ENCODE results near the gene UFSP2. TPM values are rescaled to one million over a fixed set of nuclear protein-coding genes. Genes with fewer than 3 reads are reported as not detected.

UFSP2 gene
- total RNA-seq, 1 donor from 2014 or later = 25.7 TPM

DNA sequence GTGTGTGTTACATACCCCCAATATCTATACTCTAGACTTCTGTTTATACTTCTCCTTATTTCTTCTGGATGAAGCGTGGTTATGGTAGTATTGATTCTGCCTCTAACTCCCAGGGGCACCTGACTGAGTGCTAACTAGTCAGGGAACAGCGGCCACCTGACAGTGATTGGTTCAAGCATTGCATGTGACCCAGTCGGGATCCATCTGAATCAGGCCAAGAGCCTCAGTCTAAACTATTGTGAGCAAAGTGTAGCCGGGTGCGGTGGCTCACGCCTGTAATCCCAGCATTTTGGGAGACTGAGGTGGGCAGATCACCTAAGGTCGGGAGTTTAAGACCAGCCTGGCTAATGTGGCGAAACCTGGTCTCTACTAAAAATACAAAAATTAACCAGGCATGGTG lies 35.8 kb upstream of the UFSP2 start:
- Mint-ChIP-seq H3K4me1 (no peaks in the 10 kb centered on the region), H3K9me3 (no peaks in the 10 kb centered on the region), H3K27me3 (peaks cover 44% of the 10 kb centered on the region), H3K4me3 (no peak overlapping the region), H3K36me3 (ENCODE audit: low read depth) (no peaks in the 10 kb centered on the region), H3K27ac (no peak overlapping the region)
- intact Hi-C loops (cut with micrococcal nuclease) = no loop called here
- DNase-seq = no peak

DNA sequence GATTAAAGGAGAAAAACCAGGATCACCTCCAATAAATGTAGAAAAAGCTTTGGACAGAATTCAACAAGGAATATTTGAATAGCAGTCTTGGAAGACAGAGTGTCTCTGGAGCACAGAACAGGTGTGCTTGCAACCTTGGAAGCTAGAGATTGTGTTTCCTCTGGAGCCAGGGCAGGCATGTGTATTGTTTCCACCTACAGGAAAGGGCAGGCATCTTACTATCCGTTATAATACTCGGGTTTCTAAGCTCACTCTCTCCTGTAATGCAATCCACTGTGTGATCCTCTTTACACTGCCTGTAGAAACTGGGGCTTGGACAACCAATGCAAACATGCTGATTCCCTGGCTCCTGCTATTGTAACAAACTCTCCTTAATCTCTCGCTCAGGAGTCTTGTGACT lies 31.4 kb upstream of the UFSP2 start:
- H3K4me1 Mint-ChIP-seq = no peaks in the 10 kb centered on the region
- intact Hi-C loops (cut with micrococcal nuclease) = no loop called here
- H3K27me3 Mint-ChIP-seq = peaks cover 29% of the 10 kb centered on the region
- no peaks in the 10 kb centered on the region for H3K9me3 Mint-ChIP-seq
- no peaks in the 10 kb centered on the region for H3K36me3 Mint-ChIP-seq (ENCODE audit: low read depth)
- H3K4me3 Mint-ChIP-seq = no peak overlapping the region
- no peak overlapping the region for H3K27ac Mint-ChIP-seq
- no peak for DNase-seq

- peaks cover 29% of the 10 kb centered on the region for H3K27me3 Mint-ChIP-seq
- no peaks in the 10 kb centered on the region for H3K36me3 Mint-ChIP-seq (ENCODE audit: low read depth)
- intact Hi-C loops (cut with micrococcal nuclease) = no loop called here
- DNase-seq = no peak
- H3K9me3 Mint-ChIP-seq = no peaks in the 10 kb centered on the region
- no peak overlapping the region for H3K4me3 Mint-ChIP-seq
- no peak overlapping the region for H3K27ac Mint-ChIP-seq
- no peaks in the 10 kb centered on the region for H3K4me1 Mint-ChIP-seq
Measured at GRCh38 chr4:185456131-185456530, 30.4 kb upstream of the UFSP2 start.

GRCh38 chr4:185445209-185445608 lies 19.4 kb upstream of the UFSP2 start:
- Mint-ChIP-seq H3K4me3 (no peak overlapping the region), H3K27ac (no peak overlapping the region), H3K4me1 (no peaks in the 10 kb centered on the region), H3K27me3 (peaks cover 3% of the 10 kb centered on the region), H3K36me3 (ENCODE audit: low read depth) (no peaks in the 10 kb centered on the region), H3K9me3 (no peaks in the 10 kb centered on the region)
- DNase-seq = no peak
- intact Hi-C loops (cut with micrococcal nuclease) = no loop called here

DNA sequence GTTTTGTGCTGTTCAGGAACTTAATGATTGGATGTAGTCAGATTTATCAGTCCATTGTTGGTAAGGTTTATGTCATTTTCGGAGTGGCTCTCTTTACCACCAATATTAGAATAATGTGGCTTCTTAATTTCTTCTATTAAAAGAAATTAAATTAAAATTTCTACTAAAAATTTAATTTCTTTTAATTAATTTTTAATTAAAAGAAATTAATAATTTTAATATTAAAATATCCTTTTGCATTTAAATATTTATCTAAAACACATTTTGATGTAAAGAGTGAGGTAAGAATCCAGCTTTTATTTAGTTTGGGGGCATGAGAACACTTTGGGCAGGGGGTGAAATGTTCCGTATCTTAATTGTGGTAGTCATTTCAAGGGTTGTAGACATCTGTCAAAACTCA lies 15.7 kb upstream of the UFSP2 start:
- DNase-seq = no peak
- intact Hi-C loops (cut with micrococcal nuclease) = no loop called here
- H3K36me3 Mint-ChIP-seq (ENCODE audit: low read depth) = no peaks in the 10 kb centered on the region
- H3K27me3 Mint-ChIP-seq = peaks cover 6% of the 10 kb centered on the region
- H3K4me3 Mint-ChIP-seq = no peak overlapping the region
- H3K9me3 Mint-ChIP-seq = no peaks in the 10 kb centered on the region
- no peaks in the 10 kb centered on the region for H3K4me1 Mint-ChIP-seq
- no peak overlapping the region for H3K27ac Mint-ChIP-seq

- no peaks in the 10 kb centered on the region for H3K36me3 Mint-ChIP-seq (ENCODE audit: low read depth)
- no peak overlapping the region for H3K27ac Mint-ChIP-seq
- no peaks in the 10 kb centered on the region for H3K9me3 Mint-ChIP-seq
- H3K4me1 Mint-ChIP-seq = no peaks in the 10 kb centered on the region
- no peak overlapping the region for H3K4me3 Mint-ChIP-seq
- H3K27me3 Mint-ChIP-seq = peaks cover 11% of the 10 kb centered on the region
- DNase-seq = no peak
- intact Hi-C loops (cut with micrococcal nuclease) = no loop called here
Measured at GRCh38 chr4:185437809-185438208, 12.0 kb upstream of the UFSP2 start.

DNA sequence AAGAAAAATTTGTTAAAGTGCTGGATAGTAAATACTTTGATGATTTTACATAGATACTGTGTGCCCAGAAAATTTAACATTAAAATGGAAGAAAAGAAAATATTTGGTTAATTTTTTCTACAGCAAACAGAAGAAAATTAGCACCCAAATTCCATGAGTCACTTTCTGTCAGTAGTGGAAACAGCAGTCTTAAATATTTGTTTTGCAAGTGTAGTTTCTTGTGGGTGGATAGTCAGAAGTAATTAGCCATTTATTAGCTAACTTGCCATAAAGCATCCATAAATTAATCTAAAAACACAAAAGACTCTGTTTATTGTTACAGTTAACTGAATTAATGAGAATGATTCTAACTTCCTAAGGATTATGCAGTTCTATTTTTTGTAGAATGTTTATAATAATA lies 9.7 kb upstream of the UFSP2 start:
- Mint-ChIP-seq H3K36me3 (ENCODE audit: low read depth) (no peaks in the 10 kb centered on the region), H3K4me3 (no peak overlapping the region), H3K4me1 (no peaks in the 10 kb centered on the region), H3K9me3 (no peaks in the 10 kb centered on the region), H3K27me3 (peaks cover 15% of the 10 kb centered on the region), H3K27ac (no peak overlapping the region)
- intact Hi-C loops (cut with micrococcal nuclease) = no loop called here
- no peak for DNase-seq

DNA sequence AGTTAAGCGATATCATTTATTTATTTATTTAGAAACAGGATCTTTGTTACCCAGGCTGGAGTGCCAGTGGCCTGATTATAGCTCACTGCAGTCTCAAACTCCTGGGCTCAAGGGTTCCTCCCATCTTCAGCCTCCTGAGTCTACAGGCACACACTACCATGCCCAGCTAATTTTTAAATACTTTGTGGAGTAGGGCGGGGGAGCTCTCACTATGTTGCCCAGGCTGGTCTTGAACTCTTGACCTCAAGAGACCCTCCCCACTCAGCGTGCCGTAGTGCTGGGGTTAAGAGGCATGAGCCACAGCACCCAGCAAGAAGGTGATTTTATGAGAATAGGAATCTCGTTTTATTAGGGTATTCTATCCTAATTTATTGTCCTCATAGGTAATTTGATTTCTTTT lies 3.9 kb upstream of the UFSP2 start:
- Mint-ChIP-seq H3K27ac (no peak overlapping the region), H3K9me3 (no peaks in the 10 kb centered on the region), H3K4me3 (no peak overlapping the region), H3K4me1 (peaks cover 9% of the 10 kb centered on the region), H3K36me3 (ENCODE audit: low read depth) (no peaks in the 10 kb centered on the region), H3K27me3 (peaks cover 20% of the 10 kb centered on the region)
- DNase-seq = no peak
- intact Hi-C loops (cut with micrococcal nuclease) = no loop called here

DNA sequence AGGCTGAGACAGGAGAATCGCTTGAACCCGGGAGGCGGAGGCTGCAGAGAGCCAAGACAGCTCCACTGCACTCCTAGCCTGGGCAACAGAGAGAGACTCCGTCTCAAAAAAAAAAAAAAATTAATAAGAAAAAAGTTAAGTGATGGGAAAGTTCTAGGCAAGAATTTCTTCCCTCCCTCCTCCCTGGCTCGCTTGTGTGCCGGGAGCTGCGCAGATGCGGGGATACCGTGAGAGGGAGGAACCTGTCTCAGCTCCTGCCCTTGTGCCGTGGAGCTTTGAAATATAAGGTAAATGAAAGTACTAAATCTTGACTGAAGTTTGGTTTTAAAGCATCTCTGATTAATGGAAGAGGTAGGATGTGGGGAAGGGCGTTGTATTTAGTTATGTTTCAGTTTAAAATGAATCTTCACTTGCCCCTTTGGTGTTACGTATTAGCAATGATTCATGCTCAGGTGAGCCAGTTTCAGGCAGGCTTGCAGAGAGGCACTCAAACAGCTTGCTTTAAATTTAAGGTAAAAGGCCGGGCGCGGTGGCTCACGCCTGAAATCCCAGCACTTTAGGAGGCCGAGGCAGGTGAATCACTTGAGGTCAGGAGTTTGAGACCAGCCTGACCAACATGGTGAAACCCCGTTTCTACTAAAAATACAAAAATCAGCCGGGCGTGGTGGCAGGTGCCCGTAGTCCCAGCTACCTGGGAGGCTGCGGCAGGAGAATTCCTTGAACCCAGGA lies 1.4 kb upstream of the UFSP2 start:
- DNase-seq = no peak
- Mint-ChIP-seq H3K4me1 (peaks cover 20% of the 10 kb centered on the region), H3K27me3 (peaks cover 20% of the 10 kb centered on the region), H3K4me3 (peak overlapping the region; percentile 33), H3K27ac (peak overlapping the region; percentile 40), H3K36me3 (ENCODE audit: low read depth) (peaks cover 4% of the 10 kb centered on the region), H3K9me3 (no peaks in the 10 kb centered on the region)
- intact Hi-C loops (cut with micrococcal nuclease) = no loop called here

GRCh38 chr4:185424905-185425646 lies 688 bp downstream of the UFSP2 start:
- peak; percentile 68 for DNase-seq
- Mint-ChIP-seq H3K9me3 (no peaks in the 10 kb centered on the region), H3K27me3 (peaks cover 11% of the 10 kb centered on the region), H3K27ac (peak overlapping the region; percentile 98), H3K4me3 (peak overlapping the region; percentile 87), H3K36me3 (ENCODE audit: low read depth) (peaks cover 14% of the 10 kb centered on the region), H3K4me1 (peaks cover 24% of the 10 kb centered on the region)
- intact Hi-C loops (cut with micrococcal nuclease) = loop anchor here (1.0 to 2.0 kb wide), 4 partner anchors 29 to 1921 kb away; partner anchors contain the start of genes ANKRD37, CCDC110 and CFAP97

DNA sequence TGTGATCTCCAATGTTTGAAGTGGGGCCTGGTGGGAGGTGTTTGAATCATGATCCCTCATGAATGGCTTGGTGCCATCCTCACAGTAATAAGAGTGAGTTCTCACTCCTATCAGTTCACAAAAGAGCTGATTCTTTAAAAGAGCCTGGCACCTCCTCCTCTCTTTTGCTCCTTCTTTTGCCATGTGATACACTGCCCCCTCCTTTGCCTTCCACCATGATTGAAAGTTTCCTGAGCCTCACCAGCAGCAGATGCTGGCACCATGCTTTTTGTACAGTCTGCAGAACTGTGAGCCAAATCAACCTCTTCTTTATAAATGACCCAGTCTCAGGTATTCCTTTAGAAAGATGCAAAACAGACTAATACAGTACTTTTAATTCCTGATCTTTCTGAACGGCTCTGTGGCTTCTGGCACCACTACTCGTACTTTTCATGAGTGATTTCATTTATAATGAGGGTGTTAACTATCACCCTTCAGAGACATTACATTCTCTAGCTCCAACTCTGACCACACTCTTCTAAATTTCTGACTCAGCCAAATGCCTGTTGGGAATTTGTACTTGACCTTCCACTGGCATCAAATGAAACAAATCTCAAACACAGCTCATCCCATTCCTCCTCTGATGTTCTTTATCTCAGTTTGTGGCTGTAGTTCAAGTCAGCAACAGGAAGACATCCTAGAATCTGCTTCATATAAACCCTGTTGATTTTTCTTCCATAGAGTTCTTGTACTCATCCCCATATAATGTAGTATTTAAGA lies 4.2 kb downstream of the UFSP2 start:
- DNase-seq = no peak
- Mint-ChIP-seq H3K36me3 (ENCODE audit: low read depth) (peaks cover 31% of the 10 kb centered on the region), H3K9me3 (no peaks in the 10 kb centered on the region), H3K27me3 (no peaks in the 10 kb centered on the region), H3K4me3 (no peak overlapping the region), H3K27ac (no peak overlapping the region), H3K4me1 (peaks cover 24% of the 10 kb centered on the region)
- intact Hi-C loops (cut with micrococcal nuclease) = no loop called here

- Mint-ChIP-seq H3K27ac (no peak overlapping the region), H3K27me3 (no peaks in the 10 kb centered on the region), H3K4me3 (no peak overlapping the region), H3K9me3 (no peaks in the 10 kb centered on the region), H3K36me3 (ENCODE audit: low read depth) (peaks cover 40% of the 10 kb centered on the region), H3K4me1 (peaks cover 3% of the 10 kb centered on the region)
- no peak for DNase-seq
- intact Hi-C loops (cut with micrococcal nuclease) = no loop called here
Measured at GRCh38 chr4:185416955-185417354, 8.8 kb downstream of the UFSP2 start.

DNA sequence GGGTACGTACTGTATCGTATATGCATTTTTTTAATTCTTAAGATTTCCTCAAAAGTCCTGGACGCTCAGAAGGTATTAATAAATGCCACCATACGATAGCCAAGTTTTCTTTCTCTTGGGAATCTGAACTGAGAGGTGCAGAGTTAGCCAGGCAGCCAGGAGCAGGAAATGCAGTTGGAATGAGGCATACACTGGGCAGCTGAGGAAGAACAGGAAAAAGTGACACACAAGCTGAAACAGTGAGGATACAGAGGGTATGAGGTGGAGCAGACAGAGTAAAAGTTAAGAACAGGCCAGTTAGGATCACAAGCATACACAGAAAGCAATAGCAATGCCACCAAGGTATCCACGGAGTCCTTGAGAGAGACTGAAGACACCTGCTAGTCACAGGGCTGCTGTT lies 13.4 kb downstream of the UFSP2 start:
- Mint-ChIP-seq H3K9me3 (peaks cover 3% of the 10 kb centered on the region), H3K4me1 (no peaks in the 10 kb centered on the region), H3K27me3 (no peaks in the 10 kb centered on the region), H3K36me3 (ENCODE audit: low read depth) (peaks cover 34% of the 10 kb centered on the region), H3K27ac (no peak overlapping the region), H3K4me3 (no peak overlapping the region)
- intact Hi-C loops (cut with micrococcal nuclease) = no loop called here
- peak; percentile 48 for DNase-seq

GRCh38 chr4:185411849-185412248 lies 13.9 kb downstream of the UFSP2 start:
- DNase-seq = no peak
- no peaks in the 10 kb centered on the region for H3K27me3 Mint-ChIP-seq
- H3K9me3 Mint-ChIP-seq = peaks cover 3% of the 10 kb centered on the region
- no peak overlapping the region for H3K4me3 Mint-ChIP-seq
- H3K27ac Mint-ChIP-seq = no peak overlapping the region
- H3K36me3 Mint-ChIP-seq (ENCODE audit: low read depth) = peaks cover 30% of the 10 kb centered on the region
- intact Hi-C loops (cut with micrococcal nuclease) = no loop called here
- H3K4me1 Mint-ChIP-seq = no peaks in the 10 kb centered on the region

All from activated CD4-positive, alpha-beta T cell treated with anti-CD3 and anti-CD28 coated beads, Interleukin-2, amount 10 ng/mL, durations not matched to agents 24 days and 14 days (primary cell).